Type B pancreatic cell (in vitro differentiated cells): ENCODE results near the gene FOXK2. TPM values are rescaled to one million over a fixed set of nuclear protein-coding genes. Genes with fewer than 3 reads are reported as not detected.

Source experiments
- DNase-seq: peaks from one replicate; pipeline ENCODE4 v3.0.0; 2021; ENCODE audit warnings: mixed read lengths; ENCODE audit not compliant: unreplicated experiment; ENCODE audit errors: extremely low spot score
- H3K27ac Mint-ChIP-seq: 2 replicates; pipeline ENCODE4 v1.8.0; 2021; ENCODE audit warnings: mild to moderate bottlenecking, mixed read lengths
- H3K27me3 Mint-ChIP-seq: 2 replicates; pipeline ENCODE4 v1.8.0; 2021; ENCODE audit warnings: mixed read lengths
- H3K36me3 Mint-ChIP-seq: 2 replicates; pipeline ENCODE4 v1.8.0; 2021; ENCODE audit warnings: mixed read lengths
- H3K4me1 Mint-ChIP-seq: one replicate; pipeline ENCODE4 v1.8.0; 2021; ENCODE audit warnings: mixed read lengths; ENCODE audit not compliant: unreplicated experiment
- H3K4me3 Mint-ChIP-seq: 2 replicates; pipeline ENCODE4 v1.8.0; 2021; ENCODE audit warnings: mild to moderate bottlenecking, mixed read lengths
- H3K9me3 Mint-ChIP-seq: 2 replicates; pipeline ENCODE4 v1.8.0; 2021; ENCODE audit warnings: mixed read lengths
- CTCF ChIP-seq: fragments of 200-600 bp; sonication (generic); conservative IDR thresholded peaks from 2 replicates; pipeline ENCODE4 v1.5.0; 2021; ENCODE audit warnings: antibody characterized with exemption, mild to moderate bottlenecking
- total RNA-seq: library from RNA; stranded (reverse); gene quantifications from 2 replicates; pipeline ENCODE4 v1.2.1, GENCODE V29; 2021; ENCODE audit warnings: low replicate concordance

The FOXK2 gene
- total RNA-seq, 1 donor from 2014 or later = 75.5 TPM

GRCh38 chr17:82602986-82603710, 83.6 kb downstream of the FOXK2 start:
- Mint-ChIP-seq H3K27me3 (no peaks in the 10 kb centered on the region), H3K4me3 (no peak overlapping the region), H3K9me3 (no peaks in the 10 kb centered on the region), H3K36me3 (peaks cover 36% of the 10 kb centered on the region), H3K4me1 (no peaks in the 10 kb centered on the region), H3K27ac (peak overlapping the region; percentile 29)
- DNase-seq = no peak
- TF ChIP-seq CTCF = no peak

- DNase-seq = no peak
Measured at GRCh38 chr17:82603981-82604448, 84.5 kb downstream of the FOXK2 start.

GRCh38 chr17:82604532-82604931, 85.0 kb downstream of the FOXK2 start:
- Mint-ChIP-seq H3K4me3 (no peak overlapping the region), H3K9me3 (no peaks in the 10 kb centered on the region), H3K27ac (no peak overlapping the region), H3K27me3 (no peaks in the 10 kb centered on the region), H3K36me3 (peaks cover 44% of the 10 kb centered on the region), H3K4me1 (no peaks in the 10 kb centered on the region)
- no peak for TF ChIP-seq CTCF
- DNase-seq = no peak

More at GRCh38 chr17:82603981-82604448, 84.5 kb downstream of the FOXK2 start:
- H3K4me3 Mint-ChIP-seq = no peak overlapping the region
- no peak for TF ChIP-seq CTCF
- no peaks in the 10 kb centered on the region for H3K9me3 Mint-ChIP-seq
- no peaks in the 10 kb centered on the region for H3K4me1 Mint-ChIP-seq
- no peaks in the 10 kb centered on the region for H3K27me3 Mint-ChIP-seq
- peaks cover 39% of the 10 kb centered on the region for H3K36me3 Mint-ChIP-seq
- H3K27ac Mint-ChIP-seq = peak overlapping the region; percentile 29

GRCh38 chr17:82605939-82606600, 86.5 kb downstream of the FOXK2 start:
- no peaks in the 10 kb centered on the region for H3K27me3 Mint-ChIP-seq
- DNase-seq = no peak
- TF ChIP-seq CTCF = no peak
- H3K27ac Mint-ChIP-seq = no peak overlapping the region
- H3K36me3 Mint-ChIP-seq = peaks cover 50% of the 10 kb centered on the region
- no peak overlapping the region for H3K4me3 Mint-ChIP-seq
- no peaks in the 10 kb centered on the region for H3K4me1 Mint-ChIP-seq
- no peaks in the 10 kb centered on the region for H3K9me3 Mint-ChIP-seq

- DNase-seq = no peak
- peaks cover 9% of the 10 kb centered on the region for H3K4me1 Mint-ChIP-seq
- no peak overlapping the region for H3K4me3 Mint-ChIP-seq
- H3K9me3 Mint-ChIP-seq = no peaks in the 10 kb centered on the region
- no peak overlapping the region for H3K27ac Mint-ChIP-seq
- peaks cover 48% of the 10 kb centered on the region for H3K36me3 Mint-ChIP-seq
- TF ChIP-seq CTCF = no peak
- no peaks in the 10 kb centered on the region for H3K27me3 Mint-ChIP-seq
Measured at GRCh38 chr17:82608816-82609215, 89.3 kb downstream of the FOXK2 start.
